Activated CD4-positive, alpha-beta T cell treated with anti-CD3 and anti-CD28 coated beads, Interleukin-2, amount 50 U/mL, for 1 hour (primary cell): ENCODE data around the gene SYTL1.

Source experiments
- DNase-seq: peaks from one replicate; pipeline ENCODE4 v3.0.0-alpha.2; 2020

The SYTL1 gene

DNA sequence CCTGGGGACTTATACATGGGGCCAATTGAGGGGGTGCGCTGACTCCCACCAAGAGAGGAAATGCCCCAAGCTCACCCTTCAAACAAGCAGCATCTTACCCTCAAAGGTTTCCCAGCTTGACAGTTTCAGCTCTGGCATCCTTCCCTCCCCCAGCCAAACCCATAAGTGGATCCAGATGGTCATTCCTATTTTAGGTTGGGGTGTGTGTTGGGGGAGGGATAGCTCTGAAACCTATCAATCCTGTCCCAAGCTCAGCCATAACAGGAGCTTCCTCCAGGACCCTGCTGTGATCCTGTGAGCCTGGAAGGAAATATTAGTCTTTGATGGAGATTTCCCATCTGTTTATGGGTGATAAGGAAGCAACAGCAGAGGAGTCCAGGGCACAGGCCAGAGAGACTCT, 23.2 kb upstream of the SYTL1 start:
- DNase-seq, result no peak

DNA sequence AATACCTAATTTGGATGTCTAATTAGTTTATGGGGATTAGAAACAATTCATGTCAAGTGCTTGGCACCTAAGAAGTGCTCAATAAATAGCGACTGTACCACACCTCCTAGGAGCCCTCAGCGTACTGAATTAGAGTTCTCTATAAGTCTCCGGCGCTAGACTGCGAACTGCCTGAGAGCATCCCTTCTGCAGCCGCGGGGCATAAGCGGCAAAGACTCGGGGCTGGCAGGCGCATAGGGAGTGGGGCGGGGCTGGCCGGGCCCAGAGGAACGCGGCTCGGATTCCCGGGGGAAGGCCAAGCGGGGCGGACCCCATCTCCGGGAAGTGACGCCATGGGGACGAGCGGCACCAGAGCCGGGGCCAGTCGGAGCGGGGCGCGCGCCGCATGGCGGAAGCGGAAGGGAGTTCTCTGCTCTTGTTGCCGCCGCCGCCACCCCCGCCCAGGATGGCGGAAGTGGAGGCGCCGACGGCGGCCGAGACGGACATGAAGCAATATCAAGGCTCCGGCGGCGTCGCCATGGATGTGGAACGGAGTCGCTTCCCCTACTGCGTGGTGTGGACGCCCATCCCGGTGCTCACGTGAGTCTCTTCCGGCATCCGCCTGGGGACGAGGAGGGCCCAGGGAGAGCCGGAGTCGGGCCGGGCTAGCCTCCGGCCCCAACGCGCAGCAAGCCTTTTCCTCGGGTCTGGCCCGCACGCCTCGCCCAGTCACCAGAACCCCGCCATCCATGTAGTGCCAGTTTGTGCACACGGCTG, 19.8 kb upstream of the SYTL1 start, which contains the start of gene TMEM222:
Gene TMEM222 (plus strand): TSS at position 351 of the 756 bp plus-strand sequence. CDS start 35 bp downstream, at position 386.
- DNase-seq, result peak; percentile 96

DNA sequence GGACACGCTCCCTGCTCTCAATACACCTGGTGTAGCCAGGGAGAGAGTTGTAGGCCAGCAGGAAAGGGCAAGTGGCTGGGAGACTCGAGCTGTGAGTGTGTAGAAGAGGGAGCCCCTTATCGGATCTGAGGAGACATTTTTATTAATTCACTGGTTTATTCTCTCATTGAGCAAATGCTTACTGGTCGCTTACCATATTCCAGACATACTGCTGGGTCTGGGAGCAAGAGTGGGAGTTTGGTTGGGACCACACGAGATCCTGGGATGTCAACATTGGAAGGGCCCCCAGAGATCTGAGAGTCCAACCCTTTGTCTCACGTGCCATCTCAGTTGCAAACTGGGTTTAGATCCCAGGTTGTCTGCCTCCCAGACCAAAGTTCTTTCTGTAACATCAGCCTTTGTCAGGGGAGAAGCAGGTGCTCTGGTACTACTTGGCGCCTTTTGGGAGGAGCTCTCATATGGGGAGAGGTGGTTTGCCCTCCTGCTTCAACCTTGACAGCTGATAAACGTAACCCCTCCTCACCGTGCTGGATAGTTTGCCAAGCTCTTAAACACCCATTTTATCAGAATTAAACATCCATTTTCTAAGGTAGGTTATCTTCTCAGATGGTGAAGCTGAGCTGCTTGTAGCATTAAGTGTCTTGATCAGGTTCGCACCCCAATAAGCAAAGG, 19.1 kb upstream of the SYTL1 start:
- no peak for DNase-seq

DNA sequence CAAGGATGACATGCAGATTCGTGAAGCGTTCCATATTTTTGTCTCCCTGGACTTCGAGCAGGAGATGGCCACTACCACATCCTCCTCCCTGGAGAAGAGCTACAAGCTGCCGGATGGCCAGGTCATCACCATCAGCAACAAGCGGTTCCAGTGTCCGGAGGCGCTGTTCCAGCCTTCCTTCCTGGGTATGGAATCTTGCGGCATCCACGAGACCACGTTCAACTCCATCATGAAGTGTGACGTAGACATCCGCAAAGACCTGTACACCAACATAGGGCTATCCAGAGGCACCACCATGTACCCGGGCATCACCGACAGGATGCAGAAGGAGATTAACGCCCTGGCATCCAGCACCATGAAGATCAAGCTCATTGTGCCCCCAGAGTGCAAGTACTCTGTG, 16.5 kb upstream of the SYTL1 start:
- DNase-seq, result no peak

DNA sequence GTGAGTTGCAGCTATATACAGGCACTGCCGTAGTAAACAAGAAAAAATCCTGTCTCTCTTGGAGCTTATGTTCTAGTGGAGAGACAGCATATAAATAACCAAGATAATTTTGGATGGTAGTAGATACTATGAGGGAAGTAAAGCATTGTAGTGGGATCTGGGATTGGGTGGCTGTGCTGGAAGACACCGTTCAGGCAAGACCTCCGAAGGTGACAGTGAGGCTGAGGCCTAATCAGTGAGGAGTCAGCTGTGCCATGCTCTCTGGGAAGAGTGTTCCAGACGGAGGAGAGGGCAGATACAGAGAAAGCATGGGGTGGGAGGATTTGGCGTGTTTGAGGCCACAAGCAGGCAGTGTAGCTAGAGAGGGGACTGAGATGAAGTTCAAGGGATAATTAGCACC, 13.9 kb upstream of the SYTL1 start:
- no peak for DNase-seq

DNA sequence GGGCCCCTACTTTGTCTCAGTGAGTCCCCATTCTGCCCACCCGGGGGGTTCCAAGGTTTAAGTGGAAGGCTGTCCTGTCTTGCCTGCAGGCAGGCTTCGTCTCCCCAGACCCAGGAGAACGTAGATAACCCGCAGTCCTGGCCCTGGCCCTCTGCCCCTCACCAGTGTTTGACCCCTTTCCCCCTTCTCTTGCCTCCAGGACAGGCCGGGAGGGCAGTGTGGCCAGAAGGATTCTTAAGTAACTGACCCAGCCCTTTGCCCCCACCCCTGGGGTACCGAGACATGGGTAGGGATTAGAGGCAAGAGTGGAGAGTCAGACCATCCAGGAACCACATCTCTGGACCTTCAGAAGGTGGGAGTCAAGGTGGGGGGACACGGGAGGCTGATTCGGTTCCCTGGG, 11.0 kb upstream of the SYTL1 start:
- DNase-seq, result no peak

DNA sequence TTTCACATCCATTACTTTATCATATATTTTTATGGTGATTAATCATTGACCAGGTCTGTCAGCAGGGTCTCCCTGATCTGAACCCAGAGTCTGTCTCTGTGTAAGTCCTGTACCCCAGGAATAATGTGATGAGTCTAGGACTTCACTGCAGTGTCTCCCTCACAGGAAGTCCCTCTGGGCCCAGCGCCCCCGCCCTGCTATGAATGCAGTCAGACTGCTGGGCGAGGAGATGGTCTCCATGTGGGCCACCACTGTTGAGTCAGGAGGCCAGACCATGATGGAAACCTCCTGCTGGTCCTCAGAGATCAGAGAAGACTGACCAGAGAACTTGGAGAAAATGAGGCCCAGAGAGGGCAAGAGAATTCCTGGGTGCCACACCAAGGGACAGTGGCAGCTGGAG, 10.4 kb upstream of the SYTL1 start:
- DNase-seq, result no peak

DNA sequence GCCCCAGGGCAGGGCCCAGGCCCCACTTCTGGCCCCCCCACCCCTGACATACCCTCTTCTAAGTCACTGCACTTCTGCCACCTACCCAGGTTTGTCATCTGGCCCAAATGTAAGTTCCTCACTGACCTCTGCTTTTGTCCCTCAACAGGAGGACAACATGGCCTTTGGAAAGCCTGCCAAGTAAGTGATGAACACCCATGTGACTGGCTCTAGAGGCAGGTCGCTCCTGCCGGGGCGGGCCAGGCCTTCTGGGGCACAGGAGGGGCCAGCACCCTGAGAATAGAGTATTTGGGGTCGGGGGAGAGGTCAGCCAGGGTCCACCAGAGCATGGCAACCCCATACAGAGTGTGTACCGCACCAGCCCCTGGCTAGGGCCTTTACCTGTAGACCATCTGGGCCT, 9.9 kb upstream of the SYTL1 start:
- no peak for DNase-seq

DNA sequence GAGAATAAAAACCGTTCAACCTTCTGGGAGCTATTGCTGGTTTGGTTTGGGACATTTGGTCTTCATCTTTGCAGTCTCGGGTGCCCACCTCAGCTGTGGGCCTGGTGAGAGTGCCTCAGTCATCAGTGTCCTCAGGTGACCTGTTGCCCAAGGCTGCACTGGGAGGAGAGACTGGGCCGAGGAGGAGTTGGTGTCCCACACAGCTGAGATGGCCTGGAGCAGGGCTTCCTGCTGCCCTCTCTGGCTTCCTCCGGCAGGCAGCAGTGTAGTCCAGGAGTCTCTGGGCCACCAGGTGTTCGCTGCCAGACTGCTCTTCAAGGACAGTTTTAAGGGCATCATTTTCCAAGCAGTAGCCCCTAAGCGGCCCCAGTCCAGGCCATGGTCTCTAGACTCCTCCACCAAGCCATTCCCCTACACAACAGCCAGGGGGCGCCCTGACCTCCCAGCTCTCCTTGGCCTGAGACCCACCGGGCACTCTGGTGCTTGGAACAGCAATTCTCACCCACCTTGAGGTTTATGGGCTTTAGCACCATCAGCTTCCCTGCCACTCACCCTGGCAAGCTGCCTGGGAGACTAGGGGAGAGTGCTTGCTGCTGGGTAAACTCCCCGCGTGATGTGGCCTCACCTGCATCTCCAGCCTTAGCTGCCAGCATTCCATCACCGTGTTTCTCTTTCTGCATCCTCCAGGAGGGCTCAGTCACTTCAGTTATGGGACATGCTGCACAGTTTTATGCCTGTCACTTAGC, 9.1 kb upstream of the SYTL1 start:
- DNase-seq, result peak; percentile 61

DNA sequence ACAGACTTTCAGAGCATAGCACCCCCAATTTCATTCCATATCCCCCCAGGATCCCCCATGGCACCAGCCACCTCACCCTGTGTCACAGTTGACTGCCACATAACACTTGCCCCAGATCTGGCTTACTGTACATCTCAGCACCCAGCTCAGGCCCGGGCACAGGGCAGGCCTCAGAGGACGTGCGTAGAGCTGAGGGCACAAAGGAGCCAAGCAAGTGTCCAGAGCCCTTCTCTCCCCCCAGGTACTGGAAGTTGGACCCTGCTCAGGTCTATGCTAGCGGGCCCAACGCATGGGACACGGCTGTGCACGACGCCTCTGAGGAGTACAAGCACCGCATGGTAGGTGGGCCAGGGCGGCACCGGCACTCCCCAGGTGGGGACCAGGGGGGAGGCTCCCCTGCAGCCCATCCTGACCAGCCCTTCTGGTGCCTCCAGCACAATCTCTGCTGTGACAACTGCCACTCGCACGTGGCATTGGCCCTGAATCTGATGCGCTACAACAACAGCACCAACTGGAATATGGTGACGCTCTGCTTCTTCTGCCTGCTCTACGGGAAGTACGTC, 8.0 kb upstream of the SYTL1 start:
- no peak for DNase-seq

DNA sequence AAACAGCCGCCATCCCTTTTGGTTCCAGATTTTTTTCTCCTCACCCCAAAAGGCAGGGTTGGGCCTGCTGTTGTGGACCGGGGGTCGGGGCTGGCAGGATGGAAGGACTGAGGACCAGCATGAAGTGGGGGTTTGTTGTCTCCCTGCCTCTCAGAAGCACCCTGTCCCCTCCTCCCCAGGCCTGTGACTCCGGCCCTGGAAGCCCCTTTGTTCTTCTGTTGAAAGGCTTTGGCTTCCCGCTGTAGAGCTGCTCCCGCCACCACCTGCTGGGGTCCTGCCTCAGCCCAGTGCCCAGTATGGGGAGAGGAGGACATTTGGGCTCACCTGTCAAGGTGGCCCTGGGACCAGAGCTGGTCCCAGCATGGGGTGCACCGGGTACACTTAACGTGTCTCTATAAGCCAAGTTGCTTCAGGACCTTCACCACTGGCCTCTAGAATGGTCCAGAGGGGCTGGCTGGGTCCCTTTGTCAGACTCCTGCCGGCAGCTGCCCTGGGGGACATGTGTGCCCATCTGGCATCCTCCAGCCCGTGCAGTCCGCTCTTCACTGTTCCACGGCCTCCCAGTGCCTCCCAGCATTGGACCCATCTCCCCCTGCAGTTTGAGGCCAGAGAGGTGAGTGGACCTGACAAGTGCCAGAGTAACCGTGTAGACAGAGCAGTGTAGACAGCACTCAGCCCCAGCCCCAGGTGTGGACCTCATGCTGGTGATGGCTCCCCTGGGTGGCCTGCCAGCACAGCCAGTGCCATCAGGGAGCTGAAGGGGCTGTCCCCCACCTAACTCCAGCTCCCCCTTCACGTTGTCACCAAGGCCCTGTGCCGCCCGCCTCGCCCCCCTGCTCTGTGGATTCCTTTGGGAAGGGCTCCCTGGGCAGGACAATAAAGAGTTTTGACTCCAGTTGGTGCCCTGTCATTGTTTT, 6.1 kb upstream of the SYTL1 start:
- no peak for DNase-seq

DNA sequence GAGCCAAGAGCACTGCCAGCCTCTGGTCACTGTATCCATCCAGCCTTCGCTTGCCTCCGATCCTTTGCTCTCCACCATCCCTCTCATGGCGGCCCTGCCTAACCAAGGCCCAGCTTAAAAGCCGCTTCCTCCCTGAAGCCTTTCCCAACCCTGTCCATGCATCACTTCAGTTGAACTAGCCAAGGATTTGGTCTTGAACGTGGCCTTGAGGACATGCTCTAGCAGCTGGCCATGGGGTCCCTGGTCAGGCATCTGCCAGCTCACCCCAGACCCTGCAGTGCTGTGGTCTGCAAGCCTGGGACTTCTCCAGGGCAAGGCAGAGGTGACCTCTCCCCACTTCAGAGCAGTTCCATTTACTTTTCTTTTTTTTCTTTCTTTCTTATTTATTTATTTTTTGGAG, 5.1 kb upstream of the SYTL1 start:
- DNase-seq, result no peak

DNA sequence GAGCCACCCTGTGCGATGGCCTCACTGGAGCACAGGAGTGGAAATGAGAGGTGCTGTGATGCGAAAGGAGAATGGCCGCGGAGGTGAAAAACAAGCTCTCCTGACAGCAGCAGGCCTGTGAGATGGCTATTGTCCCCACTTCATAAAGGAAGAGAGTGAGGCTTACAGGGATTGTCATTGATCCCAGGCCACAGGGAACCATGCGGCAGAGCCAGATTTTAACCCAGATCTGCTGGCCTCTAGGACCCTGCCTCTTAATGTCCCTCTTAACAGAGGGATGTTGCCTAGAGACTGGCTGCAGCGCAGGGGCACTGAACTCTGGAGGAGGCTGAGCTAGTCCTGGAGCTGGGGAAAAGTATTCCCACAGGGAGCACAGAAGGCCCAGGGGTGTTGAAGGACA, 3.1 kb upstream of the SYTL1 start:
- no peak for DNase-seq

DNA sequence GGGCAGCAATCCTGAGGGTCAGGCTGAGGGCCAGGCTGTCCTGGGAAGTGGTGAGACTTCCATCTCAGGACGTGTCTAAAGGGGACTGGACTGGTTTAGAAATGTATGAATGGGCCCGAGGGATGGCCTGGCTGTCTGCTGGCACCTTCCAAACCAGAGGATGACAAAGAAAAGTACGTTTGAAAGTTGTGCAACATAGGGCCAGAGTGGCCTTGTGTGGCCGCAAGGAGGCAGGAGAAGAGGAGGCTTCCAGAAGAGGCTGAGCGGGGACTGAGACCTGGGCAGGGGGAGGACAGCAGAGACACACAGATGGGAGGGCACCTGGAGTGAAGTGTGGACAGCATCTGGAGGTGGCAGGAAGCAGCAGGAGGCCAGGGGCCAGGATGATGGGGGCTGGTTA, 2.6 kb upstream of the SYTL1 start:
- no peak for DNase-seq

DNA sequence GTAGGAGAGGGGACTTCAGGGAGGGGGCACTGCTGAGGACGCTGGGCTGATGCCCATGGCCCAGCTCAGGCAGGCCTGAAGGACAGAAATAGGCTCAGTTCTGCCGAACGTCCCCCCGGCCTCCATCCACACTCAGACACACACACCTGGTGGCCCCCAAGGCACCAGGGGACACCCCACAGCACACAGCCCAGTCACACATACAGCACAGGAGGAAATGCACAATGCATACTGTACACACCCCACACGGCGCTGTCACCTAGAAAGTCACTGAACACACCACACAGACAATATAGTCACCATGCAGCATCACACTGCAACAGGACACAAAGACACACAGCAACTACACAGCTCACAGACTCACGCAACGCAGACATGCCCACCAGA, 562 bp downstream of the SYTL1 start:
- peak; percentile 30 for DNase-seq

DNA sequence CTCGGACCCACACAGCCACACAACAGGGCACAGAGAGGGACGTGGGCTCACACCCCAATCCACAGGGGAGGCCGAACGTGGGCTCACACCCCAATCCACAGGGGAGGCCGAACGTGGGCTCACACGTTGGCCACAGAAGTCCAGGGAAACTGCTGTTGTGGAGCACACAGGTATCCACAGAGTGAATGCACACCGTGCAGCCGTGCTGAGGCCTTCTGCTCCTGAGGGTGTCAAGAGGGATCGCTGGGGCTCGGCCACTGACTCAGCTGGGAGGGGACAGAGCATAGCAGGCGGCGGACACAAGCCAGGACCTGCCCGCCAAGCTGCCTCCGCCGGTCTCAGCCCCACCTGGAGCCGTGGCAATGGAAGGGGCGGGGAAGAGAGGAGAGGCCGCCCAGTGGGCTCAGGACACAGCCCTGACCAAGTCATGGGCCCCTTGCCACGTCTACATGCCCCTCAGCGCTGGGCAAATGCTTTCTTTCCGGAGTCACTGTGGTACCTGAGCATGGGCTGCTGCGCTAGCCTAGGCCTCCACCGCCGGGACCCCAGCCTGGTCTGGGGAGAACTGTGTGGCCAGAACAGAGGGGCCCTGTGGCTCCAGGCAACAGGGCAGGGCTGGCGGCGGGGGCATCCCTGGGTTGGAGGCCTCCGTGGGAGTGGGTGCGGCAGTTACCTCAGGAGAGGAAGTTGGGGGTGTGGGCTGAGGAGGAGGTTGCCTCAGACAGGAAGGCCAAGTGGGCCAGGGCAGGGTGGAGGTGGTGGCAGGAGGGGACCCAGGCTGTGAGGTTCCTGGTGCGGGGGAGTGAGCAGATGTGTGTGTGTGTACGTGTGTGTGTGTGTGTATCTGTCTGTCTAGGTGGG, 1.2 kb downstream of the SYTL1 start:
- peak; percentile 70 for DNase-seq

DNA sequence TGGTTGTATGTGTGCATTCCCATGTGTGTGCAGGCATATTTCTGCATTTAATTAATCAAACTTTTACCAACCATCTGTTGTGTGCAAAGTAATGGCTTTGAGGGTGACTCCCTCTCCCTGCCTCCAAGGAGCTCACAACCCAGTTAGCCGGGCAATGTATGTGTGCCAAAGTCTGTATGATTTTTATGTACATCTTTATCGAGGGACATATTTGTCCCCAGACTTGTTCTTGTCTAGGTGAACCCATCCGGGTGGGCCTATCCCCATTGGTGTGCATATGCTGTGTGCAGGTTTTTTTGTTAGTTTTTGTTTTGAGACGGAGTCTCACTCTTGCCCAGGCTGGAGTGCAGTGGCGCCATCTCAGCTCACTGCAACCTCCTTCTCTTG, 1.8 kb downstream of the SYTL1 start:
- no peak for DNase-seq

DNA sequence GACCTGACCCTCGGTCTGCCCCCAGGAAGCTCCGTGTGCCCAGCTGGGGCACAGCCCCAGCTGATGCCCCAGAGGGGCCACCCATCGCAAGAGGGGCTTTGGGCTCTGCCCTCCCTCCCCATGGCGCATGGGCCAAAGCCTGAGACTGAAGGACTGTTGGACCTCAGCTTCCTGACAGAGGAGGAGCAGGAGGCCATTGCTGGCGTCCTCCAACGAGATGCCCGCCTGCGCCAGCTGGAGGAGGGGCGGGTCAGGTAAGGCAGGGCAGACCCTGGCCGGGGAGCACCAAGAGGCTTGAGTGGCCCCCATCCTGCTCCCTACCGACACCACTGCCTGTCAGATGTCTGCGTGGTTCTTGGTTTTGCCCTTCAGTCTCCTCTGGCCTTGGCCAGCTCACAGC, 3.5 kb downstream of the SYTL1 start:
- DNase-seq, result no peak

DNA sequence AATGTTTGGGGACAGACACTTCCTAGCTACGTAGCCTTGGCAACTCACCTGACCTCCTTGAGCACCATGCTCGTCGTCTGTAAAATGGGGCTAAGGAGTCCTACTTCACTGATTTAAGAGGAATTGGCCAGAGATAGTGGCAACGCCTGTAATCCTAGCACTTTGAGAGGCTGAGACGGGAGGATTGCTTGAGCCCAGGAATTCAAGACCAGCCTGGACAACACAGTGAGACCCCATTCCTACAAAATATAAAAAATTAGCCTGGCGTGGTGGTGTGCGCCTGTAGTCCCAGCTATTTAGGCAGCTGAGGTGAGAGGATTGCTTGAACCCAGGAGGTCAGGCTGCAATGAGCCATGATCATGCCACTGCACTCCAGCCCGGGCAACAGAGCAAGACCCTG, 4.5 kb downstream of the SYTL1 start:
- no peak for DNase-seq

DNA sequence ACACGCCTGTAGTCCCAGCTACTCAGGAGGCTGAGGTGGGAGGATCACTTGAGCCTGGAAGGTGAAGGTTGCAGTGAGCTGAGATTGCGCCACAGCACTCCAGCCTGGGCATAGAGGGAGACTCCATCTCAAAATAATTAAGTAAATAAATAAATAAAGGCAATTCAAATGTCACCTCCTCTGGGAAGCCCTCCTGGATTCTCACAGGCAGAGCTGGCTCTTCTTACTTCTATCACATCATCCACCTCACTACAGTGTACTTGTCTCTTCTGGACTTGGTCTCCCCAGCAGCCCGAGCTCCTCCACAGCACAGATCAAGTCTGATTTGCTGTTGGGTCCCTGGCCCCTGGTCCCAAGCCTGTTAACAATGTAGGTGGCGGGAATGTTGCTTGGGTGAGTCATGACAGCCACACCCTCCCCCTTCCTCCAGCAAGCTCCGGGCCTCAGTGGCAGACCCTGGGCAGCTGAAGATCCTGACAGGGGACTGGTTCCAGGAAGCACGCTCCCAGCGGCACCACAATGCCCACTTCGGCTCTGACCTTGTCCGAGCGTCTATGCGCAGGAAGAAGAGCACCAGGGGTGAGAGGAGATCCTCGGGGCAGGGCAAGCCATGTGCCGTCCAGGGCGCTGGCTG, 5.3 kb downstream of the SYTL1 start:
- DNase-seq, result no peak
